ENCODE results near the gene NPAS3.

Gene NPAS3

DNA sequence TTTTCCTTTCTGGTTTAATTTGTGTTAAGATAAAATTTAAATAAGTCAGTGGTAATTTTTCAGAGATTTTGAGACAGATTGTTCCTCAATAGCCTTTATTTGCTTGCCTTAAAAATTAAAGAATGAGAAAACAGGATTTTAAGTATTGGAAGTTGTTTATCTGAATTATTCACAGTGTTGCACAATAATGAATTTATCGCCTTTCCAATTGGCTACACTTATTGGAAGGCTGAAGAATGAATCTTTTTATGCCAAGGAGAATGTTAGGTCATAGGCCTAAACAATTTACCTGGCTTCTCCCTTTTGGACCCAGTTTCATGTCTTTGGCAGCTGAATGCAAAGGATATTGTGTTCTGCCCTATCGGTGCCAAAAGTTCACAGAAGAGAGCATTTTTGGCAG, 250.2 kb downstream of the NPAS3 start:
- DNase-seq, result no peak

DNA sequence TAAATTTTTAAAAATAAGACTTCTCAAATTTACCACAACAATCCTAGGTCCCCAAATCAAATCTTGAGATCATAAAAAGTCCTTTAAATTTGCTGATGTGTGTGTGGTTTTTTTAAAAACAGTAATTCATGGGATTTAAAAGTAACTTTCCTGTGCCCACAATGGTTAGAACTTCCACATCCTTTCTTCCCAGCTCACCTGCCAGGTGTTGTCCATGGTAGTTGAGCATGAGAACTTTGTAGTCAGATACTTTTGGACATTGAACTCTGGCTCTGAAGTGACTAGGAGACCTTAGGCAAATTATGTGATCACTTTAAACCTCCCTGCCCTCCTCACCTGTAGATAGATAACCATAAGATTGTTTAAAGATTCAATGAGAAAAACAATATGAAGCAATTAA, 253.2 kb downstream of the NPAS3 start:
- DNase-seq, result no peak

DNA sequence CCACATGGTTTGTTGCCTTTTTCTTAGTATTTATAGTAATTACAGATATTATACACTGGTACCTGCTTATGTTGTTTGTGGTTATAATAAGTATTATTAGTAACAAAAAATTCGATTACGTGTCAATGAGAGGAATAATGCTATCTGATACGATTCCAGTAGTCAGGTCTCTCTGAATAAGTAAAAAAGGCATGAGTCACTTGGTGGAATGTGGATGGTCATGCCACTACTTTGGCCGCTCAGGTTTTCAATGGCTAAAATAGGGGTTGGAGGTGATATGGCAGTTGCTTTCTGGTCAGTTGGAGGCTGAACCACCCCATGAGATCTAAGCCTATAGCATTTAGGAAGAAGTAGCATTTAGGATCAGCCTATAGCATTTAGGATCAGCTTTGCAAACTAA, 255.9 kb downstream of the NPAS3 start:
- DNase-seq, result no peak

DNA sequence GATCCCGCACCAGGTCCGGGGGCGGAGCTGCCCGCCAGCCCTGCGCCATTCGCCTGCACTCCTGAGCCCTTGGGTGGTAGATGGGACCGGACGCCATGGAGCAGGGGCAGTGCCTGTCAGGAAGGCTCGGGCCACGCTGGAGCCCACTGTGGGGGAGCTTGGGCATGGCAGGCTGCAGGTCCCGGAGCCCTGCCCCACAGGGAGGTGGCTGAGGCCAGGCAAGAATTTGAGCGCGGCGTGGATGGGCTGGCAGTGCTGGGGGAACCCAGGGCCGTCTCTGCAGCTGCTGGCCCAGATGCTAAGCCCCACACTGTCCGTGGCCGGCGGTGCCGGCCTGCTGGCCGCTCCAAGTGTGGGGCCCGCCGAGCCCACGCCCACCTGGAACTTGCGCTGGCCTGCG, 260.0 kb downstream of the NPAS3 start:
- no peak for DNase-seq

DNA sequence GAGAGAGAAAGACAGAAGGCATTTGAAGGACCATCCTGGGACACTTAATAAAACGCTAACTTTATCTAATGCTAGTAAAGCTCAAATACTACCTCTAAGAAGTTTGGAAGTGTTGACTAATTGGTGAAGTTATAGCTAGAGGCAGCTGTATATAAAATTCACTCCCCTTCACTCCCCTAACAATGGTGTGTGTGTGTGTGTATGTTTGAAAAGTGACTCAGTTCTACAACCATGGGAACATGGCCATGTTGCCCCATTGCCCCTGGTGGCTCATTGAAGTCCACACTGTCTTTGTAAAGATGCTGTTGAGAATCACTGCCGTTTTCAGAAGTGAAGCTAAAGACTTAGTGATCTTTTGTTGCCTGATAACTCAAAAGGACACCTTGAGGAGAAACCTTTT, 262.4 kb downstream of the NPAS3 start:
- no peak for DNase-seq

DNA sequence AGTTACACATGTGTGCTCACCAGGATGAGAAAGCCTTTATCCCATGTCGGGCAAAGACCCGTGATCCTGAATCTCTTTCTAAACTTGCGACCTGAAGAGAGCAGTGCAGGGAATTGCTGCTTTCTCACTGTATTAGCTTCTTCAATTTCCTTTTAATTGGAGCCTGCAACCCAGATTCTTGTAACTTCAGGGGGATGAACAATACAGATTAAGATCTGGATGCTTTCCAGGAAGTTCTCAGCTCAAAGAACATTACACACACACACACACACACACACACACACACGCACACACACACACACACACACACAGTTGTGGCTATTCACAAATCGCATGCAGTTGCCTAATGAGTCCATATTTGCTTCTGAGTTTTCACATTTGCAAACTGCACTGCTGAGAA, 268.3 kb downstream of the NPAS3 start:
- no peak for DNase-seq

DNA sequence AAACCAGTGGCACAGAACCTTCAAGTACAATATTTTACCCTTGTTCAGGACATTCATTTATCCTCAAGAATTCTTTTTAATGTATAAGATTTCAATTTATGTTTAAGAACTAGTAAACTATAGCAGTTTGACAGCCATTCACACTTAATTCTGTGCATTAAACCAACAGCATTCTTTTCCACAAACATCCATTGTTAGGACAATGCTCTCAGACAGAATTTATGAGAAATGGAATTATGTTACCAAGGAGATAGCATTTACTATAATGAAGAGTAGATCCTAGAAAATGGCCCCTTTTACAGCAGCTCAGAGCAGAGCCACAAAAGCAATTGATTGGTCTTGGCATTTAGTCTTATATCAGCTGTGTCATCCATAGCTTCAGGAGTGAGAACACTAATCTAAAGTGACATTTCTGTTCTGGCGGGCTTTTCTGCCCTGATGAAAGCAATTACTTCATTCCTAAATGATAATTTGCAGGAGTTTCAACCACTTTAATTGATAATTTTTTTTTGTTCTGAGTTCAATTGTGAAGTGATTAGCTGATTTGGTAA, 268.9 kb downstream of the NPAS3 start:
- no peak for DNase-seq

DNA sequence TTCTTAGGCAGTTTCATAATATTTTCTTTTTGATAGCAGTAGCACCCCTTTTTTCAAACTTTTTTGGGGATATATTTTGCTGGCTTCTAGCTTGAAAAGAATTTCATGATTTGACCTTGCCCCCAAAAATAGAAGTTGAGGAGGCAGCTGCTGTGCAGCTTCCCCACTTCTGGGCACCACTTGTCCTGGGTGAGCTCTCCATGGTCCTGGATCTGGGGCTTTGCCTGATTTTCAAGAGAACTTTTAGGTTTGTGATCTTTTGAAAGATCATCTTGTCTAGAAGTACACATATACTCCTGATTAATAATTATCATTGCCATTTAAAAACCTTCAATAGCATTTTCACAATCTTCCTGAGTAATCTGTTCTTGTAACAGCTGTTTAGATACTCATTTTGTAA, 271.6 kb downstream of the NPAS3 start:
- DNase-seq, result peak in 2 of 4 experiments; percentile 16 to 17

DNA sequence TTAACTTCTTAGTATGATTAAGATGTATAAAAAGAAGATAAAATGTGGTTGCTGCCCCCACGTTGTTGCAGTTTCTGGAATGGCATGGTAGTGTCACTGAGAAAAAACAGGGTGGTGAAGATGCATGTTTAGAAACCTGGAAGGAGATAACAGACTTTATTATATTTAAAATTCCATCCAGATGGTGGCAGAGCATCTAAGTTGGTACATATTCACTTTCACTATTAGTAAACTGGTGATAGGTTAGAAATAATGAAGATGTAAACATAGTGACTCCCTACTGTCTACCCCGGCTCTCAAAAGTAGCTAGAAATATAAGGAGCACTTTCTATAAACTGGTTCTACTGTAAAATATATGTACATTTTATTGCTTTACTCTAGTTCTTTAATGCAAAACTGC, 279.3 kb downstream of the NPAS3 start:
- no peak for DNase-seq

DNA sequence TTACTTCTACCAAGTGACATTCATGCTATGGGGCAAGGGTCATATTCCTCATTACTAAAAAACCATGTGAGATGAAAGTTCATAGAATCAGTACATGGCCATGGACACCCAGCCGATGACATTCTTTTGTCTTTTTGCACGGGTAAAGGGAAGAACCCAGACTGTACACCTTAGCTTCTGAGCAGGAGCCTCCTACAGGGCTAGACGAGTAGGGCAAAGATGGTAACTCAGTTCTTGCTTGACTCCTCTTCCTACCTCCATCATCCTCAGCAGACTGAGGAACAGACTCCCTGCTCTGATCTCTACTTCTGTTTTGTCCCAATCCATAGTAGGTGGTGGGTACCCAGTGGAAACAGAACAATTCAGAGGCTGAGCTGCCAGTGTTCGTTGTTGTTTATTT, 281.3 kb downstream of the NPAS3 start:
- DNase-seq, result no peak

DNA sequence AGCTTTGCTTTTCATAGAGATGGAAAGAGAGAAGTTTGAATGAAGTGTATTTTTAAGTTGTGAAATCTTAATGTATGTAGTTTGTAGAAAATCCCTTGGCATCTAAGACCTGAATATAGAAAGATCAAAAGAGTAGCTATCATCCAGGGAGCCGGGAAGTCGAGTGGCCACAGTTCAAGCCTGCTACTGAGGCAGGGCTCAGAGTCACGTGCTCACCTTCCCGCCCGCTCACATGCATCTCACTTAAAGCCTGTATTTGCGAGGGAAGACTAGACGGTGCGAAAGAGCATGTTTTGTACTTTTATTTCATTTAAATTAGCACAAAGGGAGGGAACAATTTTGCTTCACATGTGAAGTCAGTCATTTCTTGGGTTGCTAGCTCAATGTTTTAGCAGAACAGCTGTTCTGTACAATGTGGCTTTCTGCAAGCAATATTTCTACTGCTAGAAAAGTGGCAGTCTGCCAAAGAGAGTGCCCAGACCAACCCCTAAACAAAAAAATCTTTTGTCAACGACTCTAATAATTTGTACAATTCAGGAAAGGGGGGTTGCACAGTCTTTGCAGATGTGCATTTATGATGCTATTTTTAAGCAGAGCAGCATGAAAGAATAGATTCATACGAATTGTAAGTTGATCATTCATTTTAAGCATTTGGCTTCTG, 290.7 kb downstream of the NPAS3 start:
- DNase-seq, result no peak

DNA sequence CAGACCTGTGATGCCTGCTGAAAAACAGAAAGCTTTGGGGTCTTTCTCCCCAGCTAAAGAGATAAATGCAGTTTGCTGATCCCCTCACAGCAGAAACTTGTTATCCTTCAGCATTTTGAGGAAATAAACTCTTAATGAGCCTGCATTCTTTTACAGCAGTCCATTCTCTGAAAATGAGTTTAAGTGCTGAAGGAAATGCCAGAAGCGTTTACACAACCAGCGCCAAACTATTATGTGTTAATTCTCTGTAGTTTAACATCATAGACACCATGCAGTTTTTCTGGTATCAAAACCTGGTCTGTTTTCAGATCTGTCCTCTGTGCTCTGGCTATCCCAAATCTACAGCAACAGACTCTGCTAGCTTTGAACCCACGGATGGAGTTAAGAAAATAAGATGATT, 291.3 kb downstream of the NPAS3 start:
- no peak for DNase-seq

DNA sequence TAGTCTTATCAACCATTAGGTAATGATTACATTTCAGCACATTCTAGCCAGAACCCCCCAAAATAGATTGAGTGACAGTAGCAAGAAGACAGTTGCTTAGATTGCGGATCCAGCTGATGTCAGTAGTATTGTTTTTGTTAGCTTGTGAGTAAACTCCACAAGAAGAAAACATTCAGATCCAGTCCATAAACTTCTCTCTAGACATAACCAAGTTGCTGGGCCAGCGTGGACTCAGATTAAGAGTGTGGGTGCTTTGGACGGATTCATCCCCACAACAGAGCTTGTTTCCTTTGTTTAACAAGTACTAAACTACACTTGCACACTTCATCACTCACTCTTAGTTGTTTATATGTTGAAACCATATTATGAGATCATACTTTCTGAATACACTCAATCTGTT, 293.4 kb downstream of the NPAS3 start:
- no peak for DNase-seq

DNA sequence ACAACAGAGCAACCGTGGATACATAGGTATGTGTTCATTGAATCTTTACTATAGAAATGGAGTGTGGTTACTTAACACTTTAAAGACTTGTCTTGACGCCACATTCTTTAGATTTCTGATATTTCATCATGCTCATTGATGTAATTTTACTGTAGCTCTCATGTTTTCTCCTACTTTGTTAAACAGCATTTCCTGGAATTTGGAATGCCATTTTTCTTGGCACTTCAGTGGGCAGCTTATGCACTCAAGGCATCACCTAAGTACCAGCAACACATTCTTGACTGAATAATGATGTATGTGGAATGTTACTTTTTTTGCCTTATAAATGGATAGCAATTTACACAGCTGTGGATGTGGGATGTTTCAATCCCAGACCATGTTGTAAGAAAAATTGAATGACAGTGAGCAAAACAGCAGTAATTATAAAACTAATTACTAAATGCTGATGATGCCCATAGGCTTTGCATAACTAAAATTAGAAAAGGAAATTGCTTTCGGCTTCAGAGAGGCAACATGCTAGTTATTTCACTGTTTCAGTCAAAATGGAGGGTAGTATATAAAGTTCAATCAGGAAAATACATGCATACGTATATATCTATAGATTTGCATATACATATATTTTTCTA, 298.5 kb downstream of the NPAS3 start:
- DNase-seq, result no peak

DNA sequence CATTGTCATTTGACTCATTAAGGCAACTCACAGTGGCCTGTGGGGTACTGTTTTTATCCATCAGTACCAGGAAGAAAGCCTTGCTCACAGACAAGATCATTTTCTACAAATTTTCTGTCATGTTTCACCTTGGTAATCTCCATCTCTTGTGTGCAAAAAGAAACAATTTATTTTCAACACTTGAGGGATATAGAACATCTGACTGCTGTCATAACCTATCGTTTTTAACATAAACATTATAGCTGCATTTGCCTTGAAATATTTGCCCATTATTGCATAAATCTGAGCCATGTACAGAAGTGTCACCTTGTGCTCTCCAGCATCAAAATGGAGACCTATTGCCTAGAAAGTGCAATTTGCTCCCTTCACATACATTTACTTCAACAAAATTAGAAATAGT, 300.8 kb downstream of the NPAS3 start:
- DNase-seq, result no peak

DNA sequence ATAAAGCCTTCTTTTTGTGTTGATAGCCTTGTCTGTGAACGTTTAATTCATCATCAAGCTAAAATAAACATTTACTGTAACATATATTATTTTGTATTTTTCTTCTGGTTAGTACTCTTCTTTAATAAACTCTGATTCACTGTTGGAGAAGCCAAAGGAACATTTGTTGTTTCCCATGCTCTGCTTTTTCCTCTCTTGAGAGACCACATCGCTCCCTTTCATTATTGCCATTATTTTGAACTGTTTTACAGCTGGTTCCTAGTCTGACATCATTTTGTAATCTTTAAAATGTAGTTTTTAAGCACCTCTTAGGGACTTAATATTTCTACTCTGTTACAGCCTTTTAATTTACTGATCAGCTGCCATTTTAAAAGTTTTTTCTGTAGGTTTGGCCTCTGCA, 301.8 kb downstream of the NPAS3 start:
- DNase-seq, result no peak

DNA sequence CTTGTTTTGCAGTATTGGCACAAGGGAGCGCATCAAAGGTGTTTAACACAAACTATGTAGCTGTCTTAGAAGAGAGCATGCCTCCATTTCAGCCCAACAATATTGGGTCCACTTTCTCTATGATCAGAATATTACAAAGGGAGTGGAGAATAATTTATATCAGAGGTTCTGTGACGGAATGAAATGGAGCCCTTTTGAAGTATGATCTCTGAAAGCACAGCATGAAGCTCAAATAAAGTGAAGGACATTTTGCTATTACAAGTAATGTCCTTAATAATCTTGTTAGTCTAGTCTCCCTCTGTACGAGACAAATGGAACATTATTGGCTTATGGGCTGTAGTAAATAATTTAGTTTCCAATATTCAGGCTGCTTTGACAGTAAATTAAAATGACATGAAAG, 302.7 kb downstream of the NPAS3 start:
- no peak for DNase-seq

DNA sequence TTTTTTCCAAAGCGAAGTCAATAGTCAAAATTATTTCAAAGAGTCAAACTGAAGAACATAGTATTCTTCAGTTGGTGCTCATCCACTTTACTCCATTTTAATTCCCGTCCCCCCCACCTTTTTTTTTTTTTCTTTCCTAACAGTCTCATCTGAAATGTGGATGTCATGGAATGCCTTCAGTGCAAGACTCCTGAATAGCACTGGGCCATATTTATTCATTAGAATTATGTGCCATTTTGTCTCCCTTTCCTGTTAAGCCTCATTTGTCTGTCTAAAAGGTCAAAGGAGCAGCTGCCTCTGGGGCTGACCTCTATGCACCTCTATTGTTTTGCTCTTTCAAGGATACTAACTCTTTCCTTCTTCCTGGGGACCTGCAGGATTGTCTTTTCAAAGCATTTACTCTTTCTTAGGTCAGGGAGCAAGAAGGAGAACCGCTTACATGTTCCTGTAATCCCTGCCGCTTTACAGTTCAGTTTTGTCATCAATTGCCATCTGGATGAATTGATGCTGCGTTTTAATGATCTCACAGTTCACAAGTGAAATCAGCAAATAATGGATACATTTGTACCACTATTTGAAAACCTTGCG, 310.6 kb downstream of the NPAS3 start:
- DNase-seq, result no peak

DNA sequence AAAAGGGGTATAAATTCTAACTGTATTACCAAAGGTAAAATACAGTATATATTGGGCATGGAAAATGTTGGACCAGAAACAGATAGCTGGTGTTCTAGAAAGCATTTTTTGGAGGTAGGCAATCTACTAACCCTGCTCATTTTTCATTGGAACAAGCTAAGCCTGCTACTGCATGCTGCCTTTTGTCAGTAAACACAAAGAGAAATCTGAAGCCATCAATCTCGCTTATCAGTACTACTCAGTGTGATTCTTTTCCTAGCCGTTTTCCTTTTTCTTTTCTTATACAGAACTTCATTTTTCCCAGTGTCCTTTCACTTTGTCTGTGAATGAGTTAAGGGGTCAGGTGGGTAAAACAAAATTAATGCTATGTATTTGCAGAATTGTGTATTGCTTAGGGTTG, 312.3 kb downstream of the NPAS3 start:
- no peak for DNase-seq

DNA sequence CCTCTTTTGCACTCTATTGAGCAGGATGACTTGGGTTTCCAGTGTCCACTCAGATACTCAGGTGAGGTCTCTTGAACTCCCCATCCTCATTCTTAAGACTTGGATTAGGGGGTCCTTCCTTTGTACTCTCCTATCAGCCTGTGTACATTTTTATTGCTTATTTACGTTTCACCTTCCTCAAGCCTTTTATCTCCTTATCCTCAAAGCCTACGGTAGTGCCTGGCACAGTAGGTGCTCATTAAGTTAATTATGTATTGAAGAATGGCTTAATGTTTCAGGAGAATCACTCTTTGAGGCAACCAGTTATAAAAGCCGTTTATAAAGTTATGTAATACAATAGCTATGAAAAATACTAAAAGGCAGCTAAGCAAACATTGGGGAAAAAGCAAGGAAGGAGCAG, 315.7 kb downstream of the NPAS3 start:
- DNase-seq, result no peak

DNA sequence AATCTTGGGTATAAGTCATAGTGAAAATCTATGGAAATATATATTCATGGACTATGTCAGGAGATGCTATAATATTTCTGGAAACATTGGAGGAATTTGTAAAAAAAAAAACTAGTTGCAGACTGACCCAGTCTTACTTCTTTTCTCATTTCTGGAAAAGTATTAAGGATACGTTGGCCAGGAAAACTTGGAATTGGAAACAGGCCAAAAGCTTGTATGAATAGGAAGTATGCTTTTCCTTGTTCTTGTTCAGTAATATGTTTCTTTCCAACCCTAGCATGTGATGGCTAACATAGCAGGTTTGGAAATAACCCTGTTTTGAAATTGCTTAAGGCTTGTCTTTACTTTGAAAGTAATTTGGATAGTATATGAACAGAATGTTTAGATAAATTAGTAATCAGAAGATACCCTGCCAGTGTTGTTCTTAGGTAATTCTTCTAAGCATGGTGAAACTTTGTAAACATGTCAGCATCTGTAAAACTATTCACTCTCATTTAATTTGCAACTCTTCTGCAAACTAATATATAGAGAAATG, 316.2 kb downstream of the NPAS3 start:
- DNase-seq, result no peak

DNA sequence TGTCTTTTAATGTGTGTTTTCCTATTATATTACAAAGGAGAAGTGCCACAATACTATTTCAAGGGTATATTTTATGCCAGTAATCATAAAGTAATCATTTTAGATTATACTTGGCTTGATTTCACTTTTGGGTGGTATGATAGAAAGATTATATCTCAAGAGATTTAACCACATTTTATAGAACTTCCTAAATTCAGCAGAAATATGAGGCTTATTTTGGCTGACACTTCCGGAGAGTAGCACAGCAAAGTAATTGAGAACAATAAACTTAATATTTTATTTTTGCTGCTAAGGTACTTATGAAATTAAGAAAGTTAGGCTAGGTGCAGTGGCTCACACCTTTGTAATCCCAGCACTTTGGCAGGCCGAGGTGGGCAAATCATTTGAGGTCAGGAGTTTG, 319.1 kb downstream of the NPAS3 start:
- no peak for DNase-seq

DNA sequence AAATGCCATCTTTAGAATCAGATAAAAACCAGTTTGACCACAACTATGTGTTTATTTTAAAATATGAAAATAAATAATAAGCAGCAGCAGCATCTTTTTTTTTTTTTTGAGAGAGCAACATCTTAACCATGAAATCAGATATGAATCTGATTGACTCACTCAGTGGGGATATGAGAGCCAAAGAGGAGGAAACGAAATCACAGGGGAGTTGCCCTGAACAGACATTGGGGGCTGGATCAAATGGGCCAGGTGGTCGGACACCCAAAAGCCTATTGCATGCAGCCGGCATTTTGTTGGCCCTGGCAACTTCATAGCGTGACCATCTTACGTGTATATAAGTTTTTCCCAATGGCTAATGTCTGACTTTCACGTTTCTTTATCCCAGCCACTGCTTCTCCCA, 321.1 kb downstream of the NPAS3 start:
- DNase-seq, result no peak

DNA sequence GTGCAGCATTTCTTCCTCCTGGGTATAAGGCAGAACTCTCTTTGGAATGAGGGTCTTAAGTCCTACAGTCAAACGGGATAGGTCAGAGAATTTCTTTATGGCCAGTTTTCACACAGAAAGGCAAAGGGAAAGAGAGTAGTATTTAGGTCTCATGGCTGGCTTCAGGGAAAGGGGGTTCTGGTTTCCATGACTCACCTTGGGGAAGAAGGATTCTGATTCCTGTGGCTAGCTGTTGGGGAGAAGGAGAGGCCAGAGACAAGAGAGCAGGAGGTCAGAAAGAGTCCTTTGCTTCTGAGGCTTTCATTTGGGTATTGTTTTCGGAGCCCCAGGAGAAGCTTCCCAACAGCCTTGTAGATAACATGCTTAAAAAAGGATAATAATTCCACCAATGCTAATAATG, 332.5 kb downstream of the NPAS3 start:
- no peak for DNase-seq
